Urothelium cell line (cell line): ENCODE data around the gene BEAN1.
A peak's percentile ranks its signal among the peaks of the same experiment; 100 is the strongest.

Experiments used
- DNase-seq: peaks from one replicate; pipeline ENCODE4 v3.0.0; 2011; ENCODE audit warnings: low spot score, mixed read lengths
- FAIRE-seq: peaks from 2 replicates; lab custom pipeline; 2011; peaks lifted over from hg19 to GRCh38; lab: Jason Lieb, UNC

Gene BEAN1

GRCh38 chr16:66395806-66396555 lies 31.1 kb upstream of the BEAN1 start:
- DNase-seq (no peak), FAIRE-seq (no peak)

GRCh38 chr16:66397736-66398433 lies 29.2 kb upstream of the BEAN1 start:
- no peak for FAIRE-seq
- DNase-seq = no peak

DNA sequence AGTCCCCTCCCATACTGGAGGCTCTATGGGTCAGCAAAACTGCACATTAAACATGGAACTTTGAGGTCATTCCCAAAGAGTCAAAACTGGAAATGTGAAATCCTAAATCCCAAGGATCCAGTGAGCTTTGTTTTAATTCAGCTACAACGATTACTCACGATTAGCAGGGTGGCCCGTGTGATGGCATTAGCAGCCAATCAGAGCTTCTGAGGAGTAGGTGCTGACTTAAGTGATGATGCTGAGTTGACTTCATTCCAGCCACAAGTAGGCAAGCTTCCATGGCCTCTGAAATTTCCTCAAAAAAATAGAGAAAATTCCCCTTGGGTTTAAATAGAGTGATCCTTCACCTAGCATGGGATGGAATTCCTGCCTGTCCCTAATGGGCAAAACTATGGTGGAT lies 28.1 kb upstream of the BEAN1 start:
- DNase-seq (no peak), FAIRE-seq (no peak)

GRCh38 chr16:66399930-66400329 lies 27.2 kb upstream of the BEAN1 start:
- DNase-seq = no peak
- FAIRE-seq = no peak

GRCh38 chr16:66400503-66401380 lies 26.4 kb upstream of the BEAN1 start:
- FAIRE-seq = peak; percentile 58
- no peak for DNase-seq

DNA sequence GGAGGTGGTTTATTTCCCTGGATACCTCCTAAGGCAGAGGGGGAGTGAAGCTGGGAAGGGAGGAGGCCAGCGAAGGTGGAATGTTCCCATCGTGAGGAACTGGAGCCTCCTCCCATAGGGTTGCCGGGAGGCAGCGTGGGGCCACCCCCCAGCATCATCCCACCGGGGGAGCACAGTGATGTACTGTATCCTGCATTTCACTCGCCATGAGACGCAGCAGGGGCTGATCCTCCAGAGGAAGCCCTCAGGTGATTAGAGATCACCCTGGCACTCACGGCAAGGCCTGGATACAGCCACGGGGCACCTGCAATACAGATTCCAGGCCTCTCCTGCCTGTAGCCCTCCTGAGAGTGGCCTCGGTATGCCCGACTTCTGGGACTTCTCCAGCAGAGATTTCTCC lies 25.5 kb upstream of the BEAN1 start:
- DNase-seq (no peak), FAIRE-seq (no peak)

DNA sequence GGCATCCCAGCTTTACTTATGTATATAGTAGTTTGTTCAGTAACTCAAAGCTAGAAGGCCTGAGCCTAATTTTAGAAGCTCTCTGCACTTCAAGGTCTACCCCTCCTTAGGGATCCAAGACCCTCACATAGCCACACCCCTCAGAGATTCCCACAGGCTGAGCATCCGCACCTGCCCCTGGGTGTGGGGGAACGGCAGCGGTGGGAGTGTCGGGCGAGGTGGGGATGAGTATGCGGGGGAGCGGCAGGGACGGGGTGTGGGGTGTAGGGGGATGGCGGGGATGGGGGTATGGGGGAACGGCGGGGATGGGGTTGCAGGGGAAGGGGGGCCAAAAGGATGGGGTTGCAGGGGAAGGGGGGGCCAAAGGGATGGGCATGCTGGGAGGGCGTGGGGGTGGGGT lies 24.9 kb upstream of the BEAN1 start:
- DNase-seq (no peak), FAIRE-seq (no peak)

DNA sequence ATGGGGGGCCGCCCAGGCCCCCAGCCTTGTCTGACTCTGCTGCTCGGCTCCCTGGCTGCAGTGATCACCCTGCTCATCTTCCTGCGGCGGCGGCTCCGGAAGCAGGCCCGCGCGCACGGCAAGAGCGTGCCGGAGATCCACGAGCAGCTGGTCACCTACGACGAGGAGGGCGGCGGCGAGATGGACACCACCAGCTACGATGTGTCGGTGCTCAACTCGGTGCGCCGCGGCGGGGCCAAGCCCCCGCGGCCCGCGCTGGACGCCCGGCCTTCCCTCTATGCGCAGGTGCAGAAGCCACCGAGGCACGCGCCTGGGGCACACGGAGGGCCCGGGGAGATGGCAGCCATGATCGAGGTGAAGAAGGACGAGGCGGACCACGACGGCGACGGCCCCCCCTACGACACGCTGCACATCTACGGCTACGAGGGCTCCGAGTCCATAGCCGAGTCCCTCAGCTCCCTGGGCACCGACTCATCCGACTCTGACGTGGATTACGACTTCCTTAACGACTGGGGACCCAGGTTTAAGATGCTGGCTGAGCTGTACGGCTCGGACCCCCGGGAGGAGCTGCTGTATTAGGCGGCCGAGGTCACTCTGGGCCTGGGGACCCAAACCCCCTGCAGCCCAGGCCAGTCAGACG lies 24.4 kb upstream of the BEAN1 start:
- no peak for DNase-seq
- FAIRE-seq = no peak

- no peak for DNase-seq
- no peak for FAIRE-seq
These were observed 23.5 kb upstream of the BEAN1 start for GRCh38 chr16:66403531-66404145.

GRCh38 chr16:66405057-66405783 lies 21.9 kb upstream of the BEAN1 start:
- no peak for FAIRE-seq

DNA sequence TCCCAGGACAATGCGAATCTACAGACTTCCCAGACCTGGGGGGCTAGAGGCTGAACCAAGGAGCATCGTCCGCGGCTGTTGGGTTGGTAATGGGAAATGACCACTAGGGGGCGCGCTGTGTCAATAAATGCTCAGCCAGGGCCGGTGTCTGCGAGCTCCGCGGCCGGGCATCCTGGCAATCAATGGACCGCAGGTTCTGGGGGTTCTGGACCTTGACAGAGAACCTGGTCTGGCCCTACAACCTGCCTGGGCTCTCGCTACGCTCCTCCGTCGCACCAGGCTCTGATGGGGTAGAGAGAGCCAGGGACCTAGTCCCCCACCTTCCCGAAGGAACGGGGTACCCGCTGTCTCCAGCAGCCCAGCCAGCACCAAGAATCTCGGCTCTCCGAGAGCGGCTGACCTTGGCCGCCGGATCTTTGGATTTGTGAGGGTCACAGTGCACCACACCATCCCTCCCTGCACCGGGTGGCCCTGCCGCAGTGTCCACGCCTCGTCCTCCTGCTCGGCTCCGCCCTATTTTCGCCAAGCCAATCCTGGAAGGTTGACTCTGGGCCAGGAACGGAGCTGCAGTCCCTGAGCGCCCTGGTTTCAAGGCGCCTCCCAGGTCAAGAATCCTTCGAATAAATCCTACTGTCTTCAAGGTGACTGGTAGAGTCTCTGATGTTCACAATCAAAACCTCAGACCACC lies 20.4 kb upstream of the BEAN1 start:
- FAIRE-seq = peak; percentile 88
- peak; percentile 89 for DNase-seq

More at GRCh38 chr16:66405057-66405783, 21.9 kb upstream of the BEAN1 start:
- DNase-seq = no peak

- DNase-seq (peak; percentile 67), FAIRE-seq (no peak)
These were observed 18.7 kb upstream of the BEAN1 start for GRCh38 chr16:66408163-66409048.

GRCh38 chr16:66409156-66409555 lies 17.9 kb upstream of the BEAN1 start:
- FAIRE-seq = no peak
- DNase-seq = no peak

DNA sequence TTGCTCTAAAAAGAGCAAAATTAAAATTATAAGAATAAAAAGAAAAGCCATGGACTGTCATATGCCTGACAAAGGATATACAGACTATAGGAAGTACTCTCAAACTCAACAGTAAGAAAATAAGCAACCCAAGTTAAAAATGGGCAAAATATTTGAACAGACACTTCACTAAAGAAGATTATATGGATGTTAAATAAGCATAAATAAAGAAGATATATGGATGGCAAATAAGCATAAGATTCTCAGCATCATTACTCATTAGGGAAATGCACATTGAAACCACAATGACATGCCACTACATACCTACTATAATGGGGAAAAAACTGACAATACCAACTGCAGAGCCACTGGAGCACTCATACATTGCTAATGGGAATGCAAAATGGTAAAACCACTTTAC lies 14.9 kb upstream of the BEAN1 start:
- DNase-seq (no peak), FAIRE-seq (no peak)

DNA sequence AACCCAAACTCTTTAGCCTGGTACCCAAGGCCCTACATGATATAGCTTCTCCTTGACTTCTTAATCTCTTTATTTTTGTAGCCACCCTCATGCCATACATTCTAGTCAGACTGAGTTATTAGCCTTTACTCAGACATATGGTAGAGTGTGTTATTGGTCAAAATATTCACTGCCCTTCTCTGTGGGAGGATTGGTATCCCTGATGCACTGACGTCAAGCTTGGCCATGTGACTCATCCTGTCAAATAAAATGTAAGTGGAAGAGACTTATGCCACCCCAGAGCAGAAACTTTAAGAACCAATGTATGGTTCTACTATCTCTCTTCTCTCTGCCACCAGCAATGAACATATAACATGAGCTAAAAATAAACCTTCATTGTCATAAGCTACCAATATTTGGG lies 12.2 kb upstream of the BEAN1 start:
- no peak for FAIRE-seq
- no peak for DNase-seq

DNA sequence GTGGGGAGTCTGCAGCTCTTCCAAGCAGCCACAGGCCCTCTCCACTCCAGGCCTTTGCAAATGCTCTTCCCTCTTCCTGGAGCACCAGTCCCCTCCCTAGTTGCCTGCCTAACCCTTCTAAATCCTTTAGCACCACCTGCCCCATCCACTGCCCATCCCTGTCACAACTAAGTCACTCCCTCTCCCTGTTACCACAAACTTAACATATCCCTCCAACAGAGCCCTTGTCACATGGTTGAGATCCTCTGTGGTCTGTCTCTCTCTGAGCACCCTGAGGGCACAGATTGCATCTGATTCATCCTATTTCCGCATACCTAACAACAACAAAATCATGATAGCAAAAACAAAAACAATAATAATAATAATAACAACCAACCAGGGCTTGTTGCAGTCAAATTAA lies 11.0 kb upstream of the BEAN1 start:
- no peak for FAIRE-seq
- no peak for DNase-seq

DNA sequence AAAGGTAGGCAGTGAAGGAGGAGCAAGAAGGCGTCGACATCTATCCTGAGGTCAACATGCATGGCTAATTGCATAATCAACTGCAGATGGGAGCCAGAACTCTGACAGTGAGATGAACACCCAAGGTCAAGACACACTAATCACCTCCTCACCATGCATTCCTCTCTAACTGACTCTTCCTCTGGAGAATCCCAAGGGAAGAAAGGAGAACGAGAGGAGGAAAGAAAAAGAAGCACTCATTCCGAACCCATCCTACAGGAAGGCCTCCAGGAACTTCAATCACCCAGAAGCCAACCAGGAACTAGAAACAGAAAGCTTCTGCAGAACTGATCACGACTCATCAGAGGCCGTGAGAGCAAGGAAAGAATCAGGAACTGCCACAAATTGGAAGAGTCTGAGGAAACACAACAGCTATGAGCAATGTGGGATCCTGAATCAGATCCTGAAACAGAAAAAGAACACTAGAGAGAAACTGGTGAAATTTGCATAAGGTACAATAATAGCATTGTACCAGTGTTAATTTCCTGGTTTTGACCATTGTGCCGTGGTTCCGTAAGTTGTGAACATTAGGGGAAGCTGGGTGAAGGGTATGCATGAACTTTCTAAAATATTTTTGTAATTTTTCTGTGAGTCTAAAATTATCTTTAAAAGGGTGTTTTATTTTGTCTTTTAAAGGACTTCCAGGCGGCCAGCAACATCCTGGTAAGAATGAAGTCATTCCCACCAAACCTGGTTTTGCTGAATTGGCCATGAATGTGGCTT lies 10.0 kb upstream of the BEAN1 start:
- no peak for DNase-seq
- no peak for FAIRE-seq
